HEK293T (cell line): ENCODE data around the gene ATP6V1E1.
"Not testable (repeated sequence)": the region's sequence is repeated elsewhere in the genome, so short reads cannot be mapped to it uniquely, and the experiment has no call there.

Experiments
- ARNT ChIP-seq: fragments of 450-650 bp; IDR thresholded peaks from 2 replicates; pipeline ENCODE4 v1.6.1; 2017; ENCODE audit warnings: mild to moderate bottlenecking
- BHLHE40 ChIP-seq: fragments of 450-650 bp; IDR thresholded peaks from 2 replicates; pipeline ENCODE4 v1.6.1; 2016; ENCODE audit warnings: mild to moderate bottlenecking, moderate library complexity, borderline replicate concordance
- CTBP1 ChIP-seq: fragments of 450-650 bp; IDR thresholded peaks from 2 replicates; pipeline ENCODE4 v1.6.1; 2016; ENCODE audit warnings: borderline replicate concordance
- ELF4 ChIP-seq: fragments of 450-650 bp; IDR thresholded peaks from 2 replicates; pipeline ENCODE4 v1.6.1; 2017; ENCODE audit warnings: antibody characterized with exemption
- FOXA1 ChIP-seq: fragments of 450-650 bp; IDR thresholded peaks from 2 replicates; pipeline ENCODE4 v1.6.1; 2016; ENCODE audit warnings: mild to moderate bottlenecking
- SUZ12 ChIP-seq: fragments of 450-650 bp; IDR thresholded peaks from 2 replicates; pipeline ENCODE4 v1.6.1; 2016; ENCODE audit warnings: mild to moderate bottlenecking
- TARDBP ChIP-seq: fragments of 450-650 bp; IDR thresholded peaks from 2 replicates; pipeline ENCODE4 v1.6.1; 2016

- not testable (repeated sequence) for TF ChIP-seq TARDBP, ELF4, SUZ12, ARNT, BHLHE40, CTBP1, FOXA1
Measured at GRCh38 chr22:17566016-17566687, 62.4 kb downstream of the ATP6V1E1 start.
